IMR-90 (cell line): Measurements from ENCODE around the gene TMEM131. TPM values are rescaled to one million over a fixed set of nuclear protein-coding genes. Genes with fewer than 3 reads are reported as not detected.
A peak's percentile ranks its signal among the peaks of the same experiment; 100 is the strongest.

Source experiments
- ATAC-seq: fragments of 200-7000 bp; cut with Tn5 transposase; 2 replicates; pipeline ENCODE4 v1.9.1; 2020; ENCODE audit warnings: low read depth, mild to moderate bottlenecking, moderate library complexity
- BruUV-seq: library from RNA; stranded (reverse); fragments of 400-500 nt; replicated peaks from 2 replicates; lab custom pipeline; 2021; lab: Mats Ljungman, UMichigan
- CTCF ChIA-PET: fragments of 300-600 bp; formaldehyde crosslinking; extraction: SDS; loops from one replicate; lab custom pipeline; 2021; ENCODE audit warnings: antibody characterized with exemption; lab: Yijun Ruan, JAX
- POLR2A ChIA-PET: fragments of 300-600 bp; sonication (Branson Sonifier 250); formaldehyde crosslinking; loops from one replicate; lab custom pipeline; 2022; ENCODE audit warnings: antibody characterized with exemption; ENCODE audit not compliant: unreplicated experiment; lab: Charles Lee
- DNase-seq: peaks from one replicate; pipeline ENCODE4 v3.0.0; 2013
- H2AFZ ChIP-seq: replicated peaks from 2 replicates; pipeline ENCODE3; 2013; ENCODE audit warnings: low read length, mild to moderate bottlenecking; ENCODE audit not compliant: poor library complexity
- H2AK5ac ChIP-seq: 2 replicates; pipeline ENCODE4 v1.6.1; 2013; ENCODE audit warnings: low read depth, low read length, inconsistent platforms
- H2AK9ac ChIP-seq: replicated peaks from 2 replicates; pipeline ENCODE3; 2013; ENCODE audit warnings: mild to moderate bottlenecking, low read depth, low read length, moderate library complexity; ENCODE audit not compliant: poor library complexity
- H2BK120ac ChIP-seq: 2 replicates; pipeline ENCODE4 v1.6.1; 2013; ENCODE audit warnings: low read depth, low read length, inconsistent platforms
- H2BK15ac ChIP-seq: 3 replicates; pipeline ENCODE4 v1.6.1; 2013; ENCODE audit warnings: low read depth, low read length, inconsistent platforms
- H2BK20ac ChIP-seq: 2 replicates; pipeline ENCODE4 v1.6.1; 2013; ENCODE audit warnings: low read depth, mild to moderate bottlenecking, inconsistent platforms, low read length, moderate library complexity
- H2BK5ac ChIP-seq: 2 replicates; pipeline ENCODE4 v1.6.1; 2013; ENCODE audit warnings: mild to moderate bottlenecking, low read depth, low read length, inconsistent platforms; ENCODE audit not compliant: poor library complexity, severe bottlenecking
- H3K14ac ChIP-seq: replicated peaks from 2 replicates; pipeline ENCODE4 v1.6.1; 2013; ENCODE audit warnings: low read depth, low read length, inconsistent platforms
- H3K18ac ChIP-seq: 2 replicates; pipeline ENCODE4 v1.6.1; 2013; ENCODE audit warnings: low read depth, low read length, control low read depth
- H3K23ac ChIP-seq: 2 replicates; pipeline ENCODE4 v1.6.1; 2013; ENCODE audit warnings: low read depth, low read length, inconsistent platforms
- H3K27ac ChIP-seq: 2 replicates; pipeline ENCODE4 v1.5.1; 2013; ENCODE audit warnings: mild to moderate bottlenecking, control low read depth, low read length; ENCODE audit not compliant: insufficient read depth
- H3K27me3 ChIP-seq: 2 replicates; pipeline ENCODE4 v1.6.1; 2013; ENCODE audit warnings: low read length; ENCODE audit not compliant: control insufficient read depth, insufficient read depth
- H3K36me3 ChIP-seq: 2 replicates; pipeline ENCODE4 v1.6.1; 2013; ENCODE audit warnings: low read length, mixed read lengths; ENCODE audit not compliant: control insufficient read depth, insufficient read depth
- H3K4ac ChIP-seq: 2 replicates; pipeline ENCODE4 v1.6.1; 2013; ENCODE audit warnings: low read depth, low read length, inconsistent platforms
- H3K4me1 ChIP-seq: 2 replicates; pipeline ENCODE4 v1.6.1; 2013; ENCODE audit warnings: low read length, mixed read lengths; ENCODE audit not compliant: control insufficient read depth, insufficient read depth
- H3K4me2 ChIP-seq: 2 replicates; pipeline ENCODE4 v1.6.1; 2013; ENCODE audit warnings: low read depth, mild to moderate bottlenecking, control low read depth, low read length, moderate library complexity
- H3K4me3 ChIP-seq: 2 replicates; pipeline ENCODE4 v1.5.1; 2013; ENCODE audit warnings: low read depth, mild to moderate bottlenecking, control low read depth, low read length, moderate library complexity; ENCODE audit not compliant: insufficient read depth
- H3K56ac ChIP-seq: 2 replicates; pipeline ENCODE4 v1.6.1; 2013; ENCODE audit warnings: low read length, inconsistent platforms; ENCODE audit not compliant: insufficient read depth; ENCODE audit errors: extremely low read depth
- H3K79me1 ChIP-seq, 2 experiments: 2 replicates each; pipeline ENCODE4 v1.6.1; 2013; ENCODE audit warnings: low read length in 2 of 2, inconsistent platforms in 1 of 2, low read depth in 1 of 2
- H3K9ac ChIP-seq: 2 replicates; pipeline ENCODE4 v1.6.1; 2013; ENCODE audit warnings: low read depth, low read length, control low read depth
- H3K9me1 ChIP-seq: 2 replicates; pipeline ENCODE4 v1.6.1; 2013; ENCODE audit warnings: low read length, inconsistent platforms; ENCODE audit not compliant: insufficient read depth
- H3K9me3 ChIP-seq: 2 replicates; pipeline ENCODE4 v1.6.1; 2013; ENCODE audit warnings: low read length; ENCODE audit not compliant: control insufficient read depth, insufficient read depth
- H4K20me1 ChIP-seq: 2 replicates; pipeline ENCODE4 v1.6.1; 2013; ENCODE audit warnings: low read length, inconsistent platforms; ENCODE audit not compliant: insufficient read depth
- H4K5ac ChIP-seq: 2 replicates; pipeline ENCODE4 v1.6.1; 2013; ENCODE audit warnings: mild to moderate bottlenecking, low read depth, low read length, control low read depth
- H4K8ac ChIP-seq, 2 experiments: 2 replicates each; pipeline ENCODE4 v1.6.1; 2013; ENCODE audit warnings: low read depth in 2 of 2, low read length in 2 of 2, control low read depth in 1 of 2, inconsistent platforms in 1 of 2
- H4K91ac ChIP-seq: 2 replicates; pipeline ENCODE4 v1.6.1; 2013; ENCODE audit warnings: low read depth, low read length, inconsistent platforms; ENCODE audit not compliant: insufficient read depth
- BHLHE40 ChIP-seq: fragments of 150-350 bp; IDR thresholded peaks from 2 replicates; pipeline ENCODE4 v1.6.1; 2016; ENCODE audit warnings: mild to moderate bottlenecking, low read depth, low read length
- CEBPB ChIP-seq: IDR thresholded peaks from 2 replicates; pipeline ENCODE4 v1.6.1; 2012; ENCODE audit warnings: low read depth, low read length, improper control_type of control experiment
- FOS ChIP-seq: fragments of 150-350 bp; IDR thresholded peaks from 2 replicates; pipeline ENCODE4 v1.6.1; 2016; ENCODE audit warnings: low read depth, low read length
- MAFK ChIP-seq: IDR thresholded peaks from 2 replicates; pipeline ENCODE4 v1.6.1; 2012; ENCODE audit warnings: low read depth, low read length, improper control_type of control experiment
- MXI1 ChIP-seq: IDR thresholded peaks from 2 replicates; pipeline ENCODE4 v1.6.1; 2012; ENCODE audit warnings: low read depth, mild to moderate bottlenecking, low read length, moderate library complexity, borderline replicate concordance
- RCOR1 ChIP-seq: IDR thresholded peaks from 2 replicates; pipeline ENCODE4 v1.6.1; 2012; ENCODE audit warnings: mild to moderate bottlenecking, low read length, improper control_type of control experiment; ENCODE audit not compliant: insufficient replicate concordance
- WGBS, 2 experiments: methylation state at CpG; one replicate each; pipeline versions ENCODE4 v1.1.5 to v1.1.7; 2013; ENCODE audit warnings: missing lambda C conversion rate in 2 of 2; ENCODE audit not compliant: insufficient read length in 1 of 2; ENCODE audit errors: extremely low coverage in 2 of 2; 5-methylcytosine and 5-hydroxymethylcytosine counted together
- dilution Hi-C: fragments of 300-500 bp; cut with HindIII; formaldehyde crosslinking; loops from one replicate; pipeline ENCODE4 v1.14.3; 2018; ENCODE audit warnings: low sequenced_read_pairs; ENCODE audit not compliant: unreplicated experiment
- in situ Hi-C: fragments of 300-500 bp; cut with MboI; formaldehyde crosslinking; loops from 3 replicates; pipeline ENCODE4 v1.14.3; 2019; ENCODE audit warnings: low sequenced_read_pairs, inconsistent platforms, mixed read lengths
- intact Hi-C: fragments of 100-400 bp; cut with micrococcal nuclease; formaldehyde crosslinking; loops from 2 replicates; pipeline ENCODE4 v1.10.0; 2022
- polyA plus RNA-seq, 3 experiments: library from polyadenylated mRNA; depleted of rRNA; stranded (reverse); fragments of >200 nt; gene quantifications; 2 replicates each; pipeline ENCODE4 v1.2.3, GENCODE V29; 2012; ENCODE audit warnings: low replicate concordance in 1 of 3
- total RNA-seq: library from RNA; depleted of rRNA; stranded (reverse); fragments of >200 nt; gene quantifications from 2 replicates; pipeline ENCODE4 v1.2.3, GENCODE V29; 2012
- TF ChIP-seq, protein P1 (sequence below): conservative IDR thresholded peaks from 2 replicates; pipeline ENCODE4 v1.5.1; 2012; ENCODE audit warnings: mild to moderate bottlenecking, low read depth, low read length, improper control_type of control experiment
- TF ChIP-seq, protein P2 (sequence below): fragments of 150-350 bp; IDR thresholded peaks from 2 replicates; pipeline ENCODE4 v1.6.1; 2016; ENCODE audit warnings: low read depth, mild to moderate bottlenecking, low read length, moderate library complexity, borderline replicate concordance
- TF ChIP-seq, protein P3 (sequence below): fragments of 150-350 bp; IDR thresholded peaks from 2 replicates; pipeline ENCODE4 v1.6.1; 2017; ENCODE audit warnings: mild to moderate bottlenecking, antibody characterized with exemption, low read length, low read depth

The TMEM131 gene
- total and polyA plus RNA-seq, 2 of the 4 experiments (the other 2 are of a cell fraction), result 13.3 to 14.0 TPM

DNA sequence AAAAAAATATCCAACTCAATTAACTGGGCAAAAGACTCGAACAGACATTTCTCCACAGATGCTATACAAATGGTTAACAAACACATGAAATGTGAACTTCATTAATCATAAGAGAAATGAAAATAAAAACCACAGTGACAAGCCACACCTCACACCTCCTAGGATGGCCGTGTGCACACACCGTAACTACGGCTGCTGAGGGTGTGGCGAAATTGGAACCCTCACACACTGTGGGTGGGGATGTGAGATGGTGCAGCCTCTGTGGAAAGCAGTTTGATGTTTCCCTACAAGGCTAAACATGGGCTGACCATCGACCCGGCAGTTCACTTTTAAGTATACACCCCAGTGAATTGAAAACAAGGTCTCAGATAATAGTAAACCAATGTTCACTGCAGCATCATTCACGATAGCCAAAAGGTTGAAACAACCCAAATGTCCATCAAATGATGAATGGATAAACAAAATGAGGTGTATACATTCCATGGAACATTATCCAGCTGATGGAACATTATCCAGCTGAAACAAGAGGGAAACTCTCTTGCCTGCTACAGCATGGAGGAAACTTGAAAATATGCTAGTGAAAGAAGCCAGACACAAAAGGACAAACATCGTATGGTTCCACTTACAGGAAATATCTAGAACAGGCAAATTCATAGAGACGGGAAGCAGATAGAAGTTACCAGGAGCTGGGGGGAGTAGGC lies 250.1 kb downstream of the TMEM131 start:
- no peak overlapping the region for H2AFZ ChIP-seq
- H3K56ac ChIP-seq, result no peak overlapping the region
- H3K18ac ChIP-seq, result no peak overlapping the region
- no peaks in the 10 kb centered on the region for H4K20me1 ChIP-seq
- no peak overlapping the region; the same call in 1 of the 2 replicates for H3K4me2 ChIP-seq
- in situ Hi-C loops (no loop called here), dilution Hi-C loops (no loop called here), intact Hi-C loops (no loop called here)
- ChIA-PET POLR2A (no interaction called here), CTCF (no interaction called here)
- no peaks in the 10 kb centered on the region for H3K79me1 ChIP-seq
- BruUV-seq, result no TSS peak
- H3K4me1 ChIP-seq, result peaks cover 4% of the 10 kb centered on the region; the same call in 1 of the 2 replicates
- H3K9ac ChIP-seq, result no peak overlapping the region
- H3K4ac ChIP-seq, result no peak overlapping the region
- 50% methylated on average over 2 of the region's 10 CpGs; no CpG with 5 or more reads in 1 of the 2 experiments for WGBS, 2 experiments
- H2BK120ac ChIP-seq, result no peak overlapping the region
- no peaks in the 10 kb centered on the region for H3K27me3 ChIP-seq
- no peak overlapping the region for H2AK5ac ChIP-seq
- no peak overlapping the region for H3K23ac ChIP-seq
- ATAC-seq (peak; percentile 60), DNase-seq (peak; percentile 40)
- H4K8ac ChIP-seq, result no peak overlapping the region
- no peak overlapping the region for H3K14ac ChIP-seq
- H3K9me3 ChIP-seq, result no peaks in the 10 kb centered on the region
- H4K91ac ChIP-seq, result no peak overlapping the region
- H2BK20ac ChIP-seq, result no peak overlapping the region
- no peak overlapping the region for H4K5ac ChIP-seq
- 0 out of 2 replicates have a peak, but pooled peaks cover 2% of the 10 kb centered on the region for H3K36me3 ChIP-seq
- no peak overlapping the region for H3K4me3 ChIP-seq
- peaks cover 3% of the 10 kb centered on the region; the same call in 1 of the 2 replicates for H3K9me1 ChIP-seq
- peak overlapping the region; percentile 35; the same call in 1 of the 2 replicates for H3K27ac ChIP-seq
- H2BK15ac ChIP-seq, result no peak overlapping the region
- H2AK9ac ChIP-seq, result no peak overlapping the region
- no peak for TF ChIP-seq BHLHE40
- no peak for TF ChIP-seq MAFK
- TF ChIP-seq, protein P1, sequence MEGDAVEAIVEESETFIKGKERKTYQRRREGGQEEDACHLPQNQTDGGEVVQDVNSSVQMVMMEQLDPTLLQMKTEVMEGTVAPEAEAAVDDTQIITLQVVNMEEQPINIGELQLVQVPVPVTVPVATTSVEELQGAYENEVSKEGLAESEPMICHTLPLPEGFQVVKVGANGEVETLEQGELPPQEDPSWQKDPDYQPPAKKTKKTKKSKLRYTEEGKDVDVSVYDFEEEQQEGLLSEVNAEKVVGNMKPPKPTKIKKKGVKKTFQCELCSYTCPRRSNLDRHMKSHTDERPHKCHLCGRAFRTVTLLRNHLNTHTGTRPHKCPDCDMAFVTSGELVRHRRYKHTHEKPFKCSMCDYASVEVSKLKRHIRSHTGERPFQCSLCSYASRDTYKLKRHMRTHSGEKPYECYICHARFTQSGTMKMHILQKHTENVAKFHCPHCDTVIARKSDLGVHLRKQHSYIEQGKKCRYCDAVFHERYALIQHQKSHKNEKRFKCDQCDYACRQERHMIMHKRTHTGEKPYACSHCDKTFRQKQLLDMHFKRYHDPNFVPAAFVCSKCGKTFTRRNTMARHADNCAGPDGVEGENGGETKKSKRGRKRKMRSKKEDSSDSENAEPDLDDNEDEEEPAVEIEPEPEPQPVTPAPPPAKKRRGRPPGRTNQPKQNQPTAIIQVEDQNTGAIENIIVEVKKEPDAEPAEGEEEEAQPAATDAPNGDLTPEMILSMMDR, result no peak
- no peak for TF ChIP-seq FOS
- TF ChIP-seq, protein P2, sequence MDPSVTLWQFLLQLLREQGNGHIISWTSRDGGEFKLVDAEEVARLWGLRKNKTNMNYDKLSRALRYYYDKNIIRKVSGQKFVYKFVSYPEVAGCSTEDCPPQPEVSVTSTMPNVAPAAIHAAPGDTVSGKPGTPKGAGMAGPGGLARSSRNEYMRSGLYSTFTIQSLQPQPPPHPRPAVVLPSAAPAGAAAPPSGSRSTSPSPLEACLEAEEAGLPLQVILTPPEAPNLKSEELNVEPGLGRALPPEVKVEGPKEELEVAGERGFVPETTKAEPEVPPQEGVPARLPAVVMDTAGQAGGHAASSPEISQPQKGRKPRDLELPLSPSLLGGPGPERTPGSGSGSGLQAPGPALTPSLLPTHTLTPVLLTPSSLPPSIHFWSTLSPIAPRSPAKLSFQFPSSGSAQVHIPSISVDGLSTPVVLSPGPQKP, result no peak
- TF ChIP-seq MXI1, result no peak
- no peak for TF ChIP-seq RCOR1
- TF ChIP-seq, protein P3, sequence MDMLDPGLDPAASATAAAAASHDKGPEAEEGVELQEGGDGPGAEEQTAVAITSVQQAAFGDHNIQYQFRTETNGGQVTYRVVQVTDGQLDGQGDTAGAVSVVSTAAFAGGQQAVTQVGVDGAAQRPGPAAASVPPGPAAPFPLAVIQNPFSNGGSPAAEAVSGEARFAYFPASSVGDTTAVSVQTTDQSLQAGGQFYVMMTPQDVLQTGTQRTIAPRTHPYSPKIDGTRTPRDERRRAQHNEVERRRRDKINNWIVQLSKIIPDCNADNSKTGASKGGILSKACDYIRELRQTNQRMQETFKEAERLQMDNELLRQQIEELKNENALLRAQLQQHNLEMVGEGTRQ, result no peak
- no peak for TF ChIP-seq CEBPB
- no peak overlapping the region for H2BK5ac ChIP-seq
